HUES48 (cell line): ENCODE data around the gene PRLR.

ENCODE experiments used
- H3K27ac ChIP-seq: one replicate; pipeline ENCODE4 v1.7.0; 2013; ENCODE audit warnings: low read depth, low read length, inconsistent platforms
- H3K27me3 ChIP-seq: 2 replicates; pipeline ENCODE4 v1.6.1; 2013; ENCODE audit warnings: mild to moderate bottlenecking, low read length; ENCODE audit not compliant: control insufficient read depth, insufficient read depth
- H3K36me3 ChIP-seq: 2 replicates; pipeline ENCODE4 v1.6.1; 2013; ENCODE audit warnings: low read length; ENCODE audit not compliant: control insufficient read depth, insufficient read depth
- H3K4me1 ChIP-seq: 2 replicates; pipeline ENCODE4 v1.6.1; 2013; ENCODE audit warnings: mild to moderate bottlenecking, low read length; ENCODE audit not compliant: control insufficient read depth, insufficient read depth
- H3K4me3 ChIP-seq: 2 replicates; pipeline ENCODE4 v1.5.1; 2013; ENCODE audit warnings: mild to moderate bottlenecking, low read depth, low read length
- H3K9ac ChIP-seq: 2 replicates; pipeline ENCODE4 v1.6.1; 2013; ENCODE audit warnings: mild to moderate bottlenecking, low read depth, low read length, moderate library complexity
- H3K9me3 ChIP-seq: 2 replicates; pipeline ENCODE4 v1.6.1; 2013; ENCODE audit warnings: low read length; ENCODE audit not compliant: control insufficient read depth, insufficient read depth

PRLR gene

GRCh38 chr5:35180046-35180445 lies 50.2 kb downstream of the PRLR start:
- Histone ChIP-seq H3K4me1 (peaks cover 4% of the 10 kb centered on the region; the same call in 1 of the 2 replicates), H3K9ac (no peak overlapping the region), H3K4me3 (no peak overlapping the region), H3K27me3 (no peaks in the 10 kb centered on the region), H3K9me3 (no peaks in the 10 kb centered on the region), H3K36me3 (no peaks in the 10 kb centered on the region), H3K27ac (no peak overlapping the region)

GRCh38 chr5:35177783-35178182 lies 52.5 kb downstream of the PRLR start:
- Histone ChIP-seq H3K27ac (no peak overlapping the region), H3K9ac (no peak overlapping the region), H3K4me1 (no peaks in the 10 kb centered on the region), H3K27me3 (no peaks in the 10 kb centered on the region), H3K4me3 (no peak overlapping the region), H3K36me3 (no peaks in the 10 kb centered on the region), H3K9me3 (peaks cover 4% of the 10 kb centered on the region; the same call in 1 of the 2 replicates)

- no peaks in the 10 kb centered on the region for H3K27me3 ChIP-seq
- no peaks in the 10 kb centered on the region for H3K4me1 ChIP-seq
- no peak overlapping the region for H3K9ac ChIP-seq
- no peaks in the 10 kb centered on the region for H3K36me3 ChIP-seq
- peaks cover 20% of the 10 kb centered on the region for H3K9me3 ChIP-seq
- no peak overlapping the region for H3K27ac ChIP-seq
- H3K4me3 ChIP-seq: no peak overlapping the region
Measured at GRCh38 chr5:35172533-35172932, 57.8 kb downstream of the PRLR start.

- H3K9me3 ChIP-seq: peaks cover 20% of the 10 kb centered on the region
- H3K27me3 ChIP-seq: no peaks in the 10 kb centered on the region
- H3K9ac ChIP-seq: no peak overlapping the region
- no peaks in the 10 kb centered on the region for H3K4me1 ChIP-seq
- H3K36me3 ChIP-seq: no peaks in the 10 kb centered on the region
- no peak overlapping the region for H3K27ac ChIP-seq
- no peak overlapping the region for H3K4me3 ChIP-seq
Measured at GRCh38 chr5:35171991-35172390, 58.3 kb downstream of the PRLR start.

- H3K27me3 ChIP-seq: no peaks in the 10 kb centered on the region
- H3K4me3 ChIP-seq: no peak overlapping the region
- no peaks in the 10 kb centered on the region for H3K4me1 ChIP-seq
- H3K27ac ChIP-seq: no peak overlapping the region
- H3K36me3 ChIP-seq: no peaks in the 10 kb centered on the region
- no peak overlapping the region for H3K9ac ChIP-seq
- peaks cover 20% of the 10 kb centered on the region for H3K9me3 ChIP-seq
Measured at GRCh38 chr5:35171078-35171477, 59.2 kb downstream of the PRLR start.

- Histone ChIP-seq H3K9me3 (peaks cover 11% of the 10 kb centered on the region; the same call in 1 of the 2 replicates), H3K9ac (no peak overlapping the region), H3K27me3 (no peaks in the 10 kb centered on the region), H3K36me3 (no peaks in the 10 kb centered on the region), H3K27ac (no peak overlapping the region), H3K4me3 (no peak overlapping the region), H3K4me1 (no peaks in the 10 kb centered on the region)
Measured at GRCh38 chr5:35166043-35166442, 64.2 kb downstream of the PRLR start.

GRCh38 chr5:35164860-35165542 lies 65.3 kb downstream of the PRLR start:
- H3K4me1 ChIP-seq: no peaks in the 10 kb centered on the region
- H3K9ac ChIP-seq: no peak overlapping the region
- no peak overlapping the region for H3K27ac ChIP-seq
- no peaks in the 10 kb centered on the region for H3K36me3 ChIP-seq
- H3K4me3 ChIP-seq: no peak overlapping the region
- H3K9me3 ChIP-seq: peaks cover 11% of the 10 kb centered on the region; the same call in 1 of the 2 replicates
- H3K27me3 ChIP-seq: no peaks in the 10 kb centered on the region

GRCh38 chr5:35163710-35164033 lies 66.6 kb downstream of the PRLR start:
- peaks cover 11% of the 10 kb centered on the region; the same call in 1 of the 2 replicates for H3K9me3 ChIP-seq
- H3K27ac ChIP-seq: no peak overlapping the region
- H3K9ac ChIP-seq: no peak overlapping the region
- H3K4me3 ChIP-seq: no peak overlapping the region
- no peaks in the 10 kb centered on the region for H3K36me3 ChIP-seq
- no peaks in the 10 kb centered on the region for H3K27me3 ChIP-seq
- no peaks in the 10 kb centered on the region for H3K4me1 ChIP-seq

- Histone ChIP-seq H3K27ac (no peak overlapping the region), H3K27me3 (no peaks in the 10 kb centered on the region), H3K4me1 (no peaks in the 10 kb centered on the region), H3K9ac (no peak overlapping the region), H3K9me3 (peaks cover 6% of the 10 kb centered on the region; the same call in 1 of the 2 replicates), H3K4me3 (no peak overlapping the region), H3K36me3 (no peaks in the 10 kb centered on the region)
Measured at GRCh38 chr5:35162848-35163709, 67.2 kb downstream of the PRLR start.

GRCh38 chr5:35161652-35162273 lies 68.5 kb downstream of the PRLR start:
- Histone ChIP-seq H3K36me3 (no peaks in the 10 kb centered on the region), H3K4me3 (no peak overlapping the region), H3K27ac (no peak overlapping the region), H3K9ac (no peak overlapping the region), H3K4me1 (no peaks in the 10 kb centered on the region), H3K27me3 (no peaks in the 10 kb centered on the region), H3K9me3 (no peaks in the 10 kb centered on the region)
